Panc1 (cell line): ENCODE measurements around the gene FFAR3.

Source experiments
- POLR2AphosphoS5 ChIP-seq: IDR thresholded peaks from 2 replicates; pipeline ENCODE4 v1.6.1; 2012; ENCODE audit warnings: mild to moderate bottlenecking, low read depth, low read length, moderate library complexity
- TF ChIP-seq, protein P1 (sequence below), 2 experiments: IDR thresholded peaks; 2 replicates each; pipeline ENCODE4 v1.6.1; 2011 to 2012; ENCODE audit warnings: low read depth in 2 of 2, control low read depth in 1 of 2, low read length in 1 of 2, mild to moderate bottlenecking in 1 of 2, moderate library complexity in 1 of 2; ENCODE audit not compliant: insufficient read depth in 1 of 2
- TF ChIP-seq, protein P2 (sequence below): fragments of 450-650 bp; IDR thresholded peaks from 2 replicates; pipeline ENCODE4 v1.5.1; 2017; ENCODE audit warnings: mild to moderate bottlenecking

DNA sequence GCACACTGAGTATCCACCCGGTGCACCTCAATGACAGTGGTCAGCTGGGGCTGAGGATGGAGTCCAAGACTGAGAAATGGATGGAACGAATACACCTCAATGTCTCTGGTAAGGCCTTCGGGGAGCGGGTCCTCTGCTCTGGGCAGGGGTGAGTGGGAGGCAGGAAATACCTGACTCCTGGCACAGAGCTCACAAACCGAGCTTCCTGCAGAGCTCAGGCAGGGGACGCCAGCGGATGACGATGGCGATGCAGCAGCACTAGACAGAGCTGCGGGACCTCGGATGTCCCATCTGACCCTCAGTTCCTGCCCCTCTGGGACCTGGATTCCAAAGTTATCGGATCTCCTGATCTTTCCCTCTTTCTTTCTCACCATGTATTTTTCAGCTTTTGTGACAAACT is 25.4 kb upstream of the FFAR3 start:
- TF ChIP-seq, protein P1, sequence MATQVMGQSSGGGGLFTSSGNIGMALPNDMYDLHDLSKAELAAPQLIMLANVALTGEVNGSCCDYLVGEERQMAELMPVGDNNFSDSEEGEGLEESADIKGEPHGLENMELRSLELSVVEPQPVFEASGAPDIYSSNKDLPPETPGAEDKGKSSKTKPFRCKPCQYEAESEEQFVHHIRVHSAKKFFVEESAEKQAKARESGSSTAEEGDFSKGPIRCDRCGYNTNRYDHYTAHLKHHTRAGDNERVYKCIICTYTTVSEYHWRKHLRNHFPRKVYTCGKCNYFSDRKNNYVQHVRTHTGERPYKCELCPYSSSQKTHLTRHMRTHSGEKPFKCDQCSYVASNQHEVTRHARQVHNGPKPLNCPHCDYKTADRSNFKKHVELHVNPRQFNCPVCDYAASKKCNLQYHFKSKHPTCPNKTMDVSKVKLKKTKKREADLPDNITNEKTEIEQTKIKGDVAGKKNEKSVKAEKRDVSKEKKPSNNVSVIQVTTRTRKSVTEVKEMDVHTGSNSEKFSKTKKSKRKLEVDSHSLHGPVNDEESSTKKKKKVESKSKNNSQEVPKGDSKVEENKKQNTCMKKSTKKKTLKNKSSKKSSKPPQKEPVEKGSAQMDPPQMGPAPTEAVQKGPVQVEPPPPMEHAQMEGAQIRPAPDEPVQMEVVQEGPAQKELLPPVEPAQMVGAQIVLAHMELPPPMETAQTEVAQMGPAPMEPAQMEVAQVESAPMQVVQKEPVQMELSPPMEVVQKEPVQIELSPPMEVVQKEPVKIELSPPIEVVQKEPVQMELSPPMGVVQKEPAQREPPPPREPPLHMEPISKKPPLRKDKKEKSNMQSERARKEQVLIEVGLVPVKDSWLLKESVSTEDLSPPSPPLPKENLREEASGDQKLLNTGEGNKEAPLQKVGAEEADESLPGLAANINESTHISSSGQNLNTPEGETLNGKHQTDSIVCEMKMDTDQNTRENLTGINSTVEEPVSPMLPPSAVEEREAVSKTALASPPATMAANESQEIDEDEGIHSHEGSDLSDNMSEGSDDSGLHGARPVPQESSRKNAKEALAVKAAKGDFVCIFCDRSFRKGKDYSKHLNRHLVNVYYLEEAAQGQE (IDR thresholded peaks at IDR 0.05; ENCODE audit: insufficient read depth in 1 of 2, low read depth in 2 of 2, low read length in 1 of 2) = no peak
- TF ChIP-seq, protein P2, sequence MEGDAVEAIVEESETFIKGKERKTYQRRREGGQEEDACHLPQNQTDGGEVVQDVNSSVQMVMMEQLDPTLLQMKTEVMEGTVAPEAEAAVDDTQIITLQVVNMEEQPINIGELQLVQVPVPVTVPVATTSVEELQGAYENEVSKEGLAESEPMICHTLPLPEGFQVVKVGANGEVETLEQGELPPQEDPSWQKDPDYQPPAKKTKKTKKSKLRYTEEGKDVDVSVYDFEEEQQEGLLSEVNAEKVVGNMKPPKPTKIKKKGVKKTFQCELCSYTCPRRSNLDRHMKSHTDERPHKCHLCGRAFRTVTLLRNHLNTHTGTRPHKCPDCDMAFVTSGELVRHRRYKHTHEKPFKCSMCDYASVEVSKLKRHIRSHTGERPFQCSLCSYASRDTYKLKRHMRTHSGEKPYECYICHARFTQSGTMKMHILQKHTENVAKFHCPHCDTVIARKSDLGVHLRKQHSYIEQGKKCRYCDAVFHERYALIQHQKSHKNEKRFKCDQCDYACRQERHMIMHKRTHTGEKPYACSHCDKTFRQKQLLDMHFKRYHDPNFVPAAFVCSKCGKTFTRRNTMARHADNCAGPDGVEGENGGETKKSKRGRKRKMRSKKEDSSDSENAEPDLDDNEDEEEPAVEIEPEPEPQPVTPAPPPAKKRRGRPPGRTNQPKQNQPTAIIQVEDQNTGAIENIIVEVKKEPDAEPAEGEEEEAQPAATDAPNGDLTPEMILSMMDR = no peak
- TF ChIP-seq POLR2AphosphoS5 = no peak
